GM18517 (cell line): ENCODE measurements around the gene RPL18A.
"Not testable (repeated sequence)": the region's sequence is repeated elsewhere in the genome, so short reads cannot be mapped to it uniquely, and the experiment has no call there.

ENCODE experiments used
- ATAC-seq: cut with Tn5 transposase; IDR thresholded peaks from one replicate; pipeline ENCODE4 v1.9.1; 2021; ENCODE audit warnings: mild to moderate bottlenecking, moderate library complexity; ENCODE audit not compliant: unreplicated experiment

Gene RPL18A

DNA sequence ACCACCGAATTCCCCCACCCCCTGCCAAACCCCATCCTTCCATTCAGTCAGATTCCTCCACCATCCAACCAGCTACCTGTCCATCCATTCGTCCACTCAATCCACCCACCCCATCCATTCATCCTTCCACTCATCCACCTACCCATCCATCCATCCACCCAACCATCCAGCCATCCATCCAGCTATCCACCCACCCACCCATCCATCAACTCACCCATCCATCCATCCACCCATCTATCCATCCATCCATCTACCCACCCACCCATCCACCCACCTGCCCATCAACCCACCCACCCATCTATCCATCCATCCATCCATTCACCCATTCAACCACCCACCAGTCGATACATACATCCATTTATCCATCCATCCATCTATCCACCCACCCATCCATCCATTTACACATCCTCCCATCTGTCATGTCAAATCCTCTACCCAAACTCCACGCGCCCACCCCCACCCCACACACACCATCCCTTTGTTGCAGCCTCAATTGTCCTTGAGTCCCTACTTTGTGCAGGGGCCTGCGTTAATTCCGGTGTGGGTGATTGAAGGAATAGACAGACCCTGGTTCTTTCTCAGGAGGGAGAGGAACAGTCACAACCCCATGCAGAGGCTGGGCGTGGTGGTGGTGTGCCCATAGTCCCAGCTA lies 6.7 kb downstream of the RPL18A start:
- no peak for ATAC-seq

DNA sequence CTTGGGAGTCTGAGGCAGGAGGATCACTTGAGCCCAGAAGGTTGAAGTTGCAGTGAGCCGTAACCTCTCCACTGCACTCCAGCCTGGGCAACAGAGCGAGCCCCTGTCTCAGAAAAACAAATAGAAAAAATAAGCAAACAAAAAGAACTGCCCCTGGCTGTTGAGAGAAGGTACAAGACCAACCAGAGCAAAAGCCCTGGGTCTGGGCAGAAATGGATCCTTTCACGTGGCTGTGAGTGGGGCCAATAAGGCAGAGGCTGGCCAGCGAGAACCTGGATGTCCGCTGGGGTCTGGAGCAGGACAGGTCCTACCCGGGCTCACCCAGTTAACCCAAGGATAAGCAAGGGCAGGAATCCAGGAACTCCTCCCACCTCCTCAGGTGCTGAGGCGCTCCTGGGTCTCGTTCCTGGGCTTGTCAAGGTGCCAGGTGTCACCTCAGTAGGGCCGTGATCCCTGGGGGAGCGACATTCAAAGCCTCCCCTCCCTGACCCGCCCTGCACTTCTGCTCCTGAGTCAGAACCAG lies 7.3 kb downstream of the RPL18A start:
- ATAC-seq = no peak

DNA sequence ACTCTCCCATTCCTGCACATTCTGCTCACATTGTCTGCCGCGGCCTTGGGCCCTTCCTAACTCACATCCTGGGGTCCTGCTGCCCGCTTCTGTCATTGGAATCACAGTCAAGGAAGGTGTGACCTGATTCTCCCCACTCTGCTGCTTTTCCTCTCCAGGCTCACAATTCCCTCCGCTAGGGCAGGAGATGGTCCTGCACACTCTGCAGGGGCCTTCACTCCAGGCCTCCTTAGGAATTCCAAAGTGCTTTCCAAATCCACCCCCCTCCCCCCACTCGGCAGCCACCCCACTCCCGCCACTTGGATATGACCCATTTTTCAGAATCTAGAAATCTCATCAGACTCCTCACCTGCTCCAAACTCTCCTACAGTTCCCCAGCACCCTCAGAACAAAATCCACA lies 9.0 kb downstream of the RPL18A start:
- ATAC-seq = no peak

DNA sequence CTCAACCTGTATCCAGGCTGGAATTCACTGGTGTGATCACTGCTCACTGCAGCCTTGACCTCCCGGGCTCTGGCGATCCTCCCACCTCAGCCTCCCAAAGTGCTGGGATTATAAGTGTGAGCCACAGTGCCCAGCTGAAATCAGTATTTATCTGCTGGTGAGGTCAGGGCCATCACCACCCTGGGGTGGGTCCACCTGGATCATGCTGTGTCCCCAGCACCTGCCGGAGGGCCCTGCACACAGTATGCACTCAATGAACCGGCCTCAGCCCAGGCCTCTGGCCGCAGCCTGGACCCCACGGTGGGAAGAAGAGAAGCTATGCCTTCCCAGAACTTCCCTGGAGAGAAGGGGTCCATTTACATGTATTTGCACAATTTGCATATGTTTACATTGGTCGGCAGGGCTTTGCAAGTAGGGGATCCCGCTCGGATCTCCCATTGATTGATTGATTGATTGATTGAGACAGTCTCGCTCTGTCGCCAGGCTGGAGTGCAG lies 9.5 kb downstream of the RPL18A start:
- no peak for ATAC-seq

DNA sequence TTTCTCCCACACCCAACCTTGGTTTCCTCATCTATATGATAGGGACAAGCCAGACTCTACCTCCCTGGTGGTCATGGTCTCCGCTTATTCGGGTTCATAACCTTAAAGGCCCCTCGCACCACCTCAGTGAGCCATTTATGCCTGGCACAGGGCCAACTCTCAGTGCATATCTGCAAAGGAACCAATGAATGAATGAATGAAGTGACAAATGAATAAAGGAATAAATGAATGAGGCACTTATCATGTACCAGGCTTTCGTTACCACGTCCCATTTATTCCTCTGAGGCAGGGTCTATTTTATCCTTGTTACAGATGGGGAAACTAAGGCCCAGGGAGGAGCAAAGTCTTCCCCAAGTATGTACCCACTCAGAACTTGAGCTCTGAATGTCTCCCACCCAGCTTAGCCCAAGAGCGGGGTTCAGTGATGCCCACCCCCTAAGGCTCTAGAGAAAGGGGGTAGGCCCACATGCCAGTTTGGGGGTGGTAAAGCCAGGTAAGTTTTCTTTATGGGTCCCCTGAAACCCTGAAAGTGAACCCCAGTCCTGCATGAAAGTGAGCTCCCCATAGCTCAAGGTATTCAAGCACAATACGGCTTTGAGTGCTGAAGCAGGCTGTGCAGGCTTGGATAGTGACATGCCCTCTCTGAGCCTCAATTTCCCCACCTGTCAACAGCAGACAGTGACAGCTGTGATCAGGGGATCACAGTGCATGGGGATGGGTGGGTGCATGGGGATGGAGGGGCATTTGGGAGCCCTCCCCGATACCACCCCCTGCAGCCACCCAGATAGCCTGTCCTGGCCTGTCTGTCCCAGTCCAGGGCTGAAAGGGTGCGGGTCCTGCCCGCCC lies 11.5 kb downstream of the RPL18A start:
- ATAC-seq = no peak

DNA sequence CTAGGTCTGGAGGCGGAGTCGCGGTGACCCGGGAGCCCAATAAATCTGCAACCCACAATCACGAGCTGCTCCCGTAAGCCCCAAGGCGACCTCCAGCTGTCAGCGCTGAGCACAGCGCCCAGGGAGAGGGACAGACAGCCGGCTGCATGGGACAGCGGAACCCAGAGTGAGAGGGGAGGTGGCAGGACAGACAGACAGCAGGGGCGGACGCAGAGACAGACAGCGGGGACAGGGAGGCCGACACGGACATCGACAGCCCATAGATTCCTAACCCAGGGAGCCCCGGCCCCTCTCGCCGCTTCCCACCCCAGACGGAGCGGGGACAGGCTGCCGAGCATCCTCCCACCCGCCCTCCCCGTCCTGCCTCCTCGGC lies 12.2 kb downstream of the RPL18A start, which contains the start of gene SLC5A5:
SLC5A5 (plus strand) TSS at position 68 of the 373 bp plus-strand sequence. CDS start 375 bp downstream, outside the sequence.
- no peak for ATAC-seq

DNA sequence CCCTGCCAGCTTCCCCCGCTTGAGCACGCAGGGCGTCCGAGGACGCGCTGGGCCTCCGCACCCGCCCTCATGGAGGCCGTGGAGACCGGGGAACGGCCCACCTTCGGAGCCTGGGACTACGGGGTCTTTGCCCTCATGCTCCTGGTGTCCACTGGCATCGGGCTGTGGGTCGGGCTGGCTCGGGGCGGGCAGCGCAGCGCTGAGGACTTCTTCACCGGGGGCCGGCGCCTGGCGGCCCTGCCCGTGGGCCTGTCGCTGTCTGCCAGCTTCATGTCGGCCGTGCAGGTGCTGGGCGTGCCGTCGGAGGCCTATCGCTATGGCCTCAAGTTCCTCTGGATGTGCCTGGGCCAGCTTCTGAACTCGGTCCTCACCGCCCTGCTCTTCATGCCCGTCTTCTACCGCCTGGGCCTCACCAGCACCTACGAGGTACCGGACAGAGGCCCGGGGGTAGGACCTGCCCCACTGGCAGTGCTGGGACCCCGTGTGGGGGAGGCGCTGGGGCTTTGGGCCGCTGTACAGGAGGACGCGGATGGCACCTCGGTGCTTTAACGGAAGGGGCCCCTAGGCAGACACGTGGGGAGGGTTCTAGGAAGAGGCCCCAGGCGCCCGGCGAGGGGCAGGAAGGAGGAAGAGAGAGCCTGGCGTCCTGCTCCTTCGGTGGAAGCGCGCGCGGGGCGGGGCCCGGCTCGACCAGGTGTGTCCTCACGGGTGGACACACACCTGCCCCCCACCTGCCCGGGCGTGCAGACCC lies 12.7 kb downstream of the RPL18A start:
- no peak for ATAC-seq

DNA sequence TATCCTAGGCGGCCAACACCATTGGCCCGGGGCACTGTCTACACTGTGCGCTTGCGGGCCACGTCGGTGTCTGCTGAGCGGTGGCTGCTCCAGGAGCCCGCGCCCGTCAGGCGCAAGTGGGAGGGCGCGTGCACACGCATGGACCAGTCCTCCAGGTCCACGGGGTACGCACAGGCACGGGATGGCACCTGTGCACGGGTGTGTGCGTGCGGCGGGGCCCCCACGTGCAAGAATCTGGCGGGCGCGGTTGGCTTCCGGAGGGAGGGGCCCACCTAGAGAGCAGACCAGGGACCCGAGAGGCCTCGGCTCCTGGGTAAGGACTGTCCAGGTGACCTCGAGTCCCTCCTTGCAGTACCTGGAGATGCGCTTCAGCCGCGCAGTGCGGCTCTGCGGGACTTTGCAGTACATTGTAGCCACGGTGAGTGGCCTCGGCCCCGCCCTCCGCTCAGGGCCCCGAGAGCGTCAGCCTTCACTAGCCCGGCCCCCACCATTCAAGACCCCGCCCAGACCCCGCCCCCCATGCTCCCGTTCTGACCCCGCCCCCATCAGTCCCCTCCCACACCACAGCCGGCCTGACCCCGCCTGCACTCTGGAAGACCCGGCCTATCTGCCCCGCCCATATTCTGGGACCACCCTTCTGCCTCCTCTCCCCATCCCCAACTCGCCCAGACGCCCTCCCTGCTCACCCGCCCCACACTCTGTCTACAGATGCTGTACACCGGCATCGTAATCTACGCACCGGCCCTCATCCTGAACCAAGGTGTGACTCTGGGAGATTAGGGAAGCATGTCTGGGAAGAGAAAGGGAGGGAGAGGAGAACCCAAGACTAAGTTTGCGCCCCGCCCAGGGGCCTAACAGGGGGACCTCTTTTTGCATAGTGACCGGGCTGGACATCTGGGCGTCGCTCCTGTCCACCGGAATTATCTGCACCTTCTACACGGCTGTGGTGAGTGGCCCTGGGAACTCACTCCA lies 14.4 kb downstream of the RPL18A start:
- no peak for ATAC-seq

DNA sequence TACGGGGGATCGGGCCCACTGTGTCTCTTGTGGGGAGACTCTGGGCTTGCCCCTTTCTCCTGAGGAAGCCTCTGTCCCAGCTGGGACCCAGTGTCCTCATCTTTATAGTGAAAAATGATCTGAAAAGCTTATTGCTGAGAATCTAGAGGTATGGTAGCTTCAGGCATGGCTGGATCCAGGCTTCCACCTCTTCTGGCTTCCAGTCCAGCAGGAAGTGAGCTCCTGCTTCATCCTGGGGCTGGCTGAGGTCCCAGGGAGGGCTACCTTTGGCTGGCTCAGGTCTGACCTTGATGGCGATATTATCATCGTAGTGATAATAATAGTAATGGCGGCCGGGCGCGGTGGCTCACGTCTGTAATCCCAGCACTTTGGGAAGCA lies 15.0 kb downstream of the RPL18A start:
- no peak for ATAC-seq

DNA sequence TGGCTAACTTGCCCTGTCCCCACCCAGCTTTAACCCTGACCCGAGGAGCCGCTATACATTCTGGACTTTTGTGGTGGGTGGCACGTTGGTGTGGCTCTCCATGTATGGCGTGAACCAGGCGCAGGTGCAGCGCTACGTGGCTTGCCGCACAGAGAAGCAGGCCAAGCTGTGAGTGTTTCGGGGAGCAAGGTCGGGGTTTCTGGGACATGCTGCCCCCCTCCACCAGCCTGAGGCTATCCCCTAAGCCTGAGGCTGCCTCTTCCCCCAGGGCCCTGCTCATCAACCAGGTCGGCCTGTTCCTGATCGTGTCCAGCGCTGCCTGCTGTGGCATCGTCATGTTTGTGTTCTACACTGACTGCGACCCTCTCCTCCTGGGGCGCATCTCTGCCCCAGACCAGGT lies 18.0 kb downstream of the RPL18A start:
- no peak for ATAC-seq

DNA sequence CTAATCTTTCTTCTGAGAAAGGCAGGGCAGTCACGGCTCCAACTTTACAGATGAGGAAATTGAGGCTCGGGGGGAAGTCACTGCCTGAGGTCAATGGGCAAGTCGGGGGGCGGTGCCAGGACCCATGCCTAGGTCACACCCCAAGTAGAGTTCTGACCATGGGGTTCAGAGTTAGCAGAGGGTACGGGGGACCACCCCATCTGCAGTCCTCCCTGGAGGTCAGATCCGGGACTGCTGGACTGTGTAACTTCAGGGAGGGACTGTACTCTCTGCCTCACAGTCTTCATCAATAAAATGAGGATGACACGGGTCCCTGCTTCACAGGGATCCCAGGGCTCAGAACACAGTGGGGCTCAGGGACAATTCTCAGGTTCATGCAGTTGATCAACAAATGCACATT lies 19.8 kb downstream of the RPL18A start:
- no peak for ATAC-seq

DNA sequence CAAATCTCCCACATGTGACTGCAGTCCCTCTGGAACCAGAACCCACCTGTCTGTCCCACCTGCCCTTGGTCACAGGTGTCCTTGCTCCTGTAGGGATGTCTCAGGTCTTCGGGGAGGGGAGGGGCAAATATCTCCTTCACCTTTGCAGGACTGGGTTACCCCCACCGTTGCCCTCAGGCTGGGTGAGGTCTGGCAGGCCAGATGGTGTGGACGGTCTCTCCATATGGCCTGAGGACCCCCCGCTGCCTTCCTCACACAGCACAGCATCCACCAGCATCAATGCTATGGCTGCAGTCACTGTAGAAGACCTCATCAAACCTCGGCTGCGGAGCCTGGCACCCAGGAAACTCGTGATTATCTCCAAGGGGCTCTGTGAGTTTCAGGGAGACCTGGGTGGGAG lies 22.0 kb downstream of the RPL18A start:
- ATAC-seq = no peak

DNA sequence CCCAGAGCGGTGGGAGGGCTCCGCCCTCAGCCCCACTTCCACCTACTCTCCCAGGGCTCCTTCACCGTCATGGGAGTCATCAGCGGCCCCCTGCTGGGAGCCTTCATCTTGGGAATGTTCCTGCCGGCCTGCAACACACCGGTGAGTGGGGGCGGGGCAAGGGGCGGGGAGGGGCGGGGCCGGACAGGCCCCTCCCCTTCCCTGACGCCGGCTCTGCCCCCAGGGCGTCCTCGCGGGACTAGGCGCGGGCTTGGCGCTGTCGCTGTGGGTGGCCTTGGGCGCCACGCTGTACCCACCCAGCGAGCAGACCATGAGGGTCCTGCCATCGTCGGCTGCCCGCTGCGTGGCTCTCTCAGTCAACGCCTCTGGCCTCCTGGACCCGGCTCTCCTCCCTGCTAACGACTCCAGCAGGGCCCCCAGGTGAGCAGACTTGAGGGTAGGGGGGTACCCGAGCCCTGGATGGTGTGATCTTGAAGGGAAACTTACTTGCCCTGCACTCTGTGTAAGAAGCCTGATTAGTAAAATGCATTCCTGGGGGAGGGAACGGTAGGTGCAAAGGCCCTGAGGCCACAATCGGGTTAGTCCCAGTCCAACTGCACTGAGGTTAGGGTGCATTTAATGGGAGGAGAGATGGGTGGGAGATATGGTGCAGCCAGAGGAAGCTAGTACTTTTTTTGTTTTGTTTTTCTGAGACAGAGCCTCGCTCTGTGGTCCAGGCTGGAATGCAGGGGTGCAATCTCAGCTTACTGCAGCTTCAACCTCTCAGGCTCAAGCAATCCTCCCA lies 24.1 kb downstream of the RPL18A start:
- no peak for ATAC-seq

DNA sequence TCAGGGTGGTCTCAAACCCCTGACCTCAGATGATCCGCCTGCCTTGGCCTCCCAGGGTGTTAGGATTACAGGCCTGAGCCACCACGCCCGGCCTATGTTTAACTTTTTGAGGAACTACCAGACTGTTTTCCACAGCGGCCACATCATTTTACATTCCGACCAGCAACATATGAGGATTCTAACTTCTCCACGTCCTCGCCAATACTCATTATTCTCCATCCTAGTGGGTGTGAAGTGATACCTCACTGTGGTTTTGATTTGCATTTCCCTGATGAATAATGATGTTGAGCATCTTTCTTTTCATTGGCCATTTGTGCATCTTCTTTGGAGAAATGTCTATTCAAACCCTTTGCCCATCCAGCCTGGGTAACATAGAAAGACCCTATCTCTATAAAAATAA lies 26.8 kb downstream of the RPL18A start:
- no peak for ATAC-seq

DNA sequence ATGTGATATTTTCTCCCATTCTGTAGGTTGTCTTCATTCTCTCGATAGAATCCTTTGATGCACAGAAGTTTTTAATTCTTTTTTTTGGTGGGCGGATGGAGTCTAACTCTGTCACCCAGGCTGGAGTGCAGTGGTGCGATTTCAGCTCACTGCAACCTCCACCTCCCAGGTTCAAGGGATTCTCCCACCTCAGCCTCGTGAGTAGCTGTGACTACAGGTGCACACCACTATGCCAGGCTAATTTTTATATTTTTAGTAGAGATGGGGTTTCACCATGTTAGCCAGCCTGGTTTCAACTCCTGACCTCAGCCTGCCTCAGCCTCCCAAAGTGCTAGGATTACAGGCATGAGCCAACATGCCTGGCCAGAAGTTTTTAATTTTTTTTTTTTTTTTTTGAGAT lies 27.5 kb downstream of the RPL18A start:
- not testable (repeated sequence) for ATAC-seq

DNA sequence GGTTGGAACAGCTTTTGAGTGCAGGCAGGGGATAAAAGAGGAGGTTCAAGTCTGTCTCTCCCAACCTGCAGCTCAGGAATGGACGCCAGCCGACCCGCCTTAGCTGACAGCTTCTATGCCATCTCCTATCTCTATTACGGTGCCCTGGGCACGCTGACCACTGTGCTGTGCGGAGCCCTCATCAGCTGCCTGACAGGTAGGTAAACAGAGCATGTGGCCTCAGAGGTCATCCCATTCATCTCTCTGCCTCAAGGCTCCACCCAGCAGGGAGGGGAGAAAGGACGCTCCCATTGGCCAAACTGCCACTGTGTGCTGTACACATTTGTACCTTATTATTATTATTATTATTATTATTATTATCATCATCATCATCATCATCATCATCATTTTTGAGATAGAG lies 28.6 kb downstream of the RPL18A start:
- ATAC-seq = no peak

DNA sequence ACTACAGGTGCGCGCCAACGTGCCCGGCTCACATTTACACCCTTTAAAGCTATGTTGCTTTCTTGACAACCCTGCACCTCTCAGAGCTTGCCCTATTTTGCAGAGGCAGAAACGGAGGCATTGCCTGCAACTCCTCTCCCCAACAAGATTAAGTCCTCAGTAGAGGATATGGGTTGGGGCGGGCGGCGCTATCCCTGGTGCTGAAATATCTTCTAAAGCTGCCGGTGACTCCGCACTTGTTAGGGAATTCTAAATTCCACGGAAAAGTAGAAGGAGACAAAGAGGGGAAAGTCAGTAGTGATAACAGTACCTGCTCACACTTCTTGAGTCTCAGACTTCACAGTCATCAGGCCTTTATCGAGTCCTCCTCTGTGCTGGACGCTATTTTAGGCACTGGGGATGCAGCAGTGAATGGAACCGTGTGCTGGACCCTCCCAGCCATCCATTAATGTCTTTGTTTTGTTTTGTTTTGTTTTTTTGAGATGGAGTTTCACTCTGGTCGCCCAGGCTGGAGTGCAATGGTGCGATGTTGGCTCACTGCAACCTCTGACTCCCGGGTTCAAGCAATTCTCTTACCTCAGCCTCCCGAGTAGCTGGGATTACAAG lies 30.0 kb downstream of the RPL18A start:
- no peak for ATAC-seq

DNA sequence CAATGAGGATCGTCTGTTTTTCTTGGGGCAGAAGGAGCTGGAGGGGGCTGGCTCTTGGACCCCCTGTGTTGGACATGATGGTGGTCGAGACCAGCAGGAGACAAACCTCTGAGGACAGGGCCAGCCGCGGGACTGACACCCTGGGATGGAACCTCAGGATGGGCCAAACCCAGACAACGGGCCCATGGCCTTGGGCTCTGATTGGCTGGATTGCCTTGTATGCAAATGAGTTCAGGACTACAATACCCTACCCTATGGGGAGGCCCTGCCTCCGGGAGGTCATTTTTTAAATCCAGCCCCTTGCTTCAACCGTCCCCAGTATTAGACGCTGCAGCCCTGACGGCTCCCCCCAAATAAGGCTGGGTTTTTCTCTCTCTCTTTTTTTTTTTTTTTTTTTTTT lies 34.1 kb downstream of the RPL18A start:
- no peak for ATAC-seq

DNA sequence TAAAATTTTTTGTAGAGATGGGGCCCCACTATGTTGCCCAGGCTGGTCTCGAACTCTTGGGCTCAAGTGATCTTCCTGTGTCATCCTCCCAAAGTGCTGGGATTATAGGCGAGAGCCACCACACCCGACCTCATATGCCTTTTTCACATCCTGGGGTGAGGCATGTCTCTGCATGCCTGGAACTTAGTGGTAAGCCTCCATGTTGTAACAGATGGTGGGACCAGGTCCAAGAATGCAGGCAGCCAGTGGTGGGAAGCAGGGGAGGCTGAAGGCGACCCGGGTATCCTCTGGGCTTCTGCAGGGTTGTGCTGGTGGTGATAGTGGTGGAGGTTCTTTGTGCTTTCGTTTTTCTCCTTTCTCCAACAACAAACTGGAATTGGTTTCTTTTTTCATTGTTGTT lies 43.0 kb downstream of the RPL18A start:
- no peak for ATAC-seq
